Activated CD8-positive, alpha-beta T cell treated with anti-CD3 and anti-CD28 coated beads, Interleukin-2, amount 10 ng/mL, durations not matched to agents 7 days and 5 days (primary cell): ENCODE measurements around the gene ADAMTS1. TPM values are rescaled to one million over a fixed set of nuclear protein-coding genes. Genes with fewer than 3 reads are reported as not detected.
A peak's percentile ranks its signal among the peaks of the same experiment; 100 is the strongest.

Source experiments
- ATAC-seq: fragments of 150-1000 bp; cut with Tn5 transposase; one replicate; pipeline ENCODE4 v1.10.0; 2021; ENCODE audit warnings: moderate library complexity
- CTCF ChIA-PET: fragments of 350-600 bp; sonication (Branson Sonifier 250); formaldehyde crosslinking; loops from one replicate; lab custom pipeline; 2021; ENCODE audit warnings: antibody characterized with exemption; lab: Charles Lee
- POLR2A ChIA-PET: fragments of 350-600 bp; sonication (Branson Sonifier 250); formaldehyde crosslinking; loops from one replicate; lab custom pipeline; 2021; ENCODE audit warnings: antibody characterized with exemption; lab: Charles Lee
- DNase-seq: peaks from one replicate; pipeline ENCODE4 v3.0.0-alpha.2; 2020
- H3K27ac Mint-ChIP-seq: one replicate; pipeline ENCODE4 v1.8.0; 2021; ENCODE audit warnings: mild to moderate bottlenecking, mixed read lengths
- H3K27me3 Mint-ChIP-seq: one replicate; pipeline ENCODE4 v1.8.0; 2021; ENCODE audit warnings: low read depth, mixed read lengths
- H3K36me3 Mint-ChIP-seq: one replicate; pipeline ENCODE4 v1.8.0; 2021; ENCODE audit warnings: low read depth, mixed read lengths
- H3K4me1 Mint-ChIP-seq: one replicate; pipeline ENCODE4 v1.8.0; 2021; ENCODE audit warnings: low read depth, mixed read lengths
- H3K4me3 Mint-ChIP-seq: one replicate; pipeline ENCODE4 v1.8.0; 2021; ENCODE audit warnings: mild to moderate bottlenecking, mixed read lengths
- H3K9me3 Mint-ChIP-seq: one replicate; pipeline ENCODE4 v1.8.0; 2022; ENCODE audit warnings: mixed read lengths; ENCODE audit not compliant: insufficient read depth
- total RNA-seq, 2 experiments: library from RNA; stranded (reverse); gene quantifications; one replicate each; pipeline ENCODE4 v1.2.3, GENCODE V29; 2021

ADAMTS1 gene
- total RNA-seq, 2 experiments from 2014 or later = 0.99 to 1.4 TPM

DNA sequence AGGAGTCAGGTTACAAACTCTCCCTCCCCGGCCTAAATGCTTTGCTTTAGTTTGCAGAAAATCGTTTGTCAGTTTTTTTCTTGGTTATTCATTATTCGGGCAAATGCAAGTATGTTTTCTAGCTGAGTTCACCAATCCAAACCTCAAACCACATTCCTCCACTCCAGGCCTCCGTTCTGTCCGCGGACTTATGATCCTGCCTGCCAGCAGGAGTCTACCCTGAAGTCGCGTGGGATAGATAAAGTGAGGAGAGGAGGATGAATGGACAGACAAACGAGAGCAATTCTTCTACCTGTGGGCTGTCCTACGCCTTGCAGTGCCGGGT is 1.3 kb downstream of the ADAMTS1 start:
- DNase-seq (no peak), ATAC-seq (peak; percentile 28)
- H3K4me3 Mint-ChIP-seq = peak overlapping the region; percentile 70
- ChIA-PET POLR2A (no interaction called here), CTCF (interaction anchor here (1.0 to 2.0 kb wide), 2 partner anchors 11 to 1988 kb away, joined by 3 to 4 read pairs; no protein-coding TSS in a partner anchor)
- H3K4me1 Mint-ChIP-seq = peaks cover 48% of the 10 kb centered on the region
- peaks cover 10% of the 10 kb centered on the region for H3K36me3 Mint-ChIP-seq
- peak overlapping the region; percentile 71 for H3K27ac Mint-ChIP-seq
- H3K9me3 Mint-ChIP-seq = no peaks in the 10 kb centered on the region
- H3K27me3 Mint-ChIP-seq = peaks cover 63% of the 10 kb centered on the region

DNA sequence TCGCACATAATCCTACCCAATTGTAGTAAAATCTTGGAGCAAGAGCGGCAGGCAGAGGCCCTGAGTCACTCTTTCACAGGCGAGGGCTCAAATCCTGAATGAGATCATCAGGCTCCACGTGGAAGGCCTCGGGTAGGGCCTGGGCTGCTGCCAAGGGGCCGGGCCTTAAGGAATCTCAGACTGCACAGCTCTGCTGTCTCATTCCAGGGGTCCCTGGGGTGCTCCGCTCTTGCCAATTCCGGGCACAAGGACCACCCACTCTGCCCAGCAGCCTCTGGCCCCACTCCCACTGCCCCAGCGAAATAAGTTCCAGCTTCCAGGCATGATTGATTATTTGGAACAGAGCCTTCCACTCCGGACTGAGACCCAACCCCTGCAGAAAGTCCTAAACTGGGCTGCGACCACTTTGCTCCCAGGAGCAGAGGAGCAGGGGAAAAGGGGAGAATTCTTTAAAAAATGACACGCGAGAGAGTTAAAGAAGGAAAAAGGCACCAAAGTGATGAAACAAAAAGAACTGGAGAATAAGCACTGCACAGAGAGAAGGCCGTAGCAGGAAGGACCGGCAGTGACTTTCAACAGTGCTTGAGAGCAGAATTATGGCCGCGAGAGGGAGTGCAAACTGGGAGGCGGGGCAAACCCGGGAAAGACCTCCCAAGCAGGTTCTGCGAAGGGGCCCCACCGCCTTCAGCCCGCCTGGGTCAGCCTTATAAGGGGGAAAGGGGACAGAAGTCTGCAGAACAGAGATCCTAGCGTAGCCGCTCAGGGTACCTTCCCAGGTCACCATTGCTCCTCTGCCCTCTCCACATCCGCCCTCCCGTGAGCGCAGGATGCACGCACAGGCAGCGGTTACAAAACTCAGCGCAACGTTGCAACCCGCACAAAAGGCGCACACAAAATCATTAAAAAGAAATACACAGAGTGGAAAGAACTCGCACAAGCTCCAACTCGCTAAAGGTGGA is 2.0 kb downstream of the ADAMTS1 start:
- H3K27ac Mint-ChIP-seq = peak overlapping the region; percentile 71
- H3K9me3 Mint-ChIP-seq = no peaks in the 10 kb centered on the region
- H3K4me3 Mint-ChIP-seq = peak overlapping the region; percentile 70
- DNase-seq (peak; percentile 53), ATAC-seq (peak; percentile 64)
- peaks cover 10% of the 10 kb centered on the region for H3K36me3 Mint-ChIP-seq
- peaks cover 60% of the 10 kb centered on the region for H3K27me3 Mint-ChIP-seq
- peaks cover 48% of the 10 kb centered on the region for H3K4me1 Mint-ChIP-seq
- POLR2A ChIA-PET = no interaction called here
- CTCF ChIA-PET = interaction anchor here (2.0 kb wide), 1 partner anchor 11 kb away, joined by 4 read pairs; no protein-coding TSS in a partner anchor

DNA sequence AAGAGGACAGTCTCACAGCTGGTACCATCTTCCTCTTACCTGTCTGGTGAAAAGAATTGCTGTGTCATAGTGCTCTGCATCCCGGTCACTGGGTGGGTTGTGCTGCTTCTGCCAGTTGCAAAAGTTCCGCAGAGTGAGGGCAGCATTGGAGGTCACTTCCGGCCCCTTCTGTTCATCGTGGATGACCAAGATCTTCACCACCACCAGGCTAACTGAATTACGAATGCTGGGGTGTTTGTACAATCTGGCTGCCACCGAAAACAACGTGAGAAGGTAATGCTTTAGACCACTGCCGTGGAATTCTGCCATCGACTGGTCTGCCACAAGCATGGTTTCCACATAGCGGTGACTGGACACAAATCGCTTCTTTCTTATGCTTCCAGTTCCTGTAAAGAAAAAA is 2.9 kb downstream of the ADAMTS1 start:
- H3K36me3 Mint-ChIP-seq = peaks cover 10% of the 10 kb centered on the region
- DNase-seq = no peak
- POLR2A ChIA-PET = no interaction called here
- no peak for ATAC-seq
- H3K4me1 Mint-ChIP-seq = peaks cover 48% of the 10 kb centered on the region
- H3K9me3 Mint-ChIP-seq = no peaks in the 10 kb centered on the region
- no peak overlapping the region for H3K27ac Mint-ChIP-seq
- peak overlapping the region; percentile 70 for H3K4me3 Mint-ChIP-seq
- CTCF ChIA-PET = no interaction called here
- peaks cover 52% of the 10 kb centered on the region for H3K27me3 Mint-ChIP-seq

DNA sequence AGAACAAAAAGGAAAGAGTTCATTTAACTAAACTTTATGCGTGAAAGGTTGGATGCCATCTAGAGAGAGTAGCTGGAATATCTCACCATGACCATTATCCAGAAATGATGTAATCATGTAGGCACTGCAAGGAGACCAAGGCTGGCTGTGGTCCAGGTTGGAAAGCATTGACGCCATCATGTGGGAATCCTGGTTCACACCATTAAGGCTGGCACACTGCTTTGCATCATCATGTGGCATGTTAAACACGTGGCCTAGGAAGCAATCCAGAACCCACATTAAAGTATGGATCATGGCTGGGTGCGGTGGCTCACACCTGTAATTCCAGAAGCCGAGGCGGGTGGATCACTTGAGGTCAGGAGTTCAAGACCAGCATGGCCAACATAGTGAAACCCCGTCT is 4.3 kb downstream of the ADAMTS1 start:
- Mint-ChIP-seq H3K4me1 (peaks cover 35% of the 10 kb centered on the region), H3K27me3 (peaks cover 38% of the 10 kb centered on the region), H3K36me3 (peaks cover 10% of the 10 kb centered on the region), H3K4me3 (no peak overlapping the region), H3K9me3 (no peaks in the 10 kb centered on the region), H3K27ac (no peak overlapping the region)
- no peak for DNase-seq
- CTCF ChIA-PET = no interaction called here
- POLR2A ChIA-PET = no interaction called here
- ATAC-seq = no peak

DNA sequence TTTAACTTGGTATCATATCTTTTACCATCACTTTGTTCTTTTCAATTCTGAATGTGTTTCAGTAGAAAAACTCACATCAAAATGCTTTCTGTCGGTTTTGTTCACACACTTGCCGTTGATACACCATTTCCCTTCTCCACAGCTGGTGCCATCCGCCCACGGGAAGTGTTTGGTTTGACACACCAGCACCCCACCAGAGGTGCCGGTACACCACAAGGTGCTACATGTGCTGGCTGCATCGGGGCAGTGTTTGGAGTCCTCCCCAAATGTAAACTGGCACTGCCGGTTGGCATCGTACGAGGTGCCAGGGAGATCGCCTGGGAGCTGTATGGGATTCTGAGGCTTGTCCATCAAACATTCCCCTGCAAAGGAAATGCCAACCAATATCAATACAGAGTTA is 5.0 kb downstream of the ADAMTS1 start:
- Mint-ChIP-seq H3K4me1 (peaks cover 33% of the 10 kb centered on the region), H3K27me3 (peaks cover 34% of the 10 kb centered on the region), H3K9me3 (no peaks in the 10 kb centered on the region), H3K36me3 (peaks cover 10% of the 10 kb centered on the region), H3K4me3 (no peak overlapping the region), H3K27ac (no peak overlapping the region)
- no peak for ATAC-seq
- CTCF ChIA-PET = no interaction called here
- DNase-seq = peak; percentile 34
- POLR2A ChIA-PET = no interaction called here

DNA sequence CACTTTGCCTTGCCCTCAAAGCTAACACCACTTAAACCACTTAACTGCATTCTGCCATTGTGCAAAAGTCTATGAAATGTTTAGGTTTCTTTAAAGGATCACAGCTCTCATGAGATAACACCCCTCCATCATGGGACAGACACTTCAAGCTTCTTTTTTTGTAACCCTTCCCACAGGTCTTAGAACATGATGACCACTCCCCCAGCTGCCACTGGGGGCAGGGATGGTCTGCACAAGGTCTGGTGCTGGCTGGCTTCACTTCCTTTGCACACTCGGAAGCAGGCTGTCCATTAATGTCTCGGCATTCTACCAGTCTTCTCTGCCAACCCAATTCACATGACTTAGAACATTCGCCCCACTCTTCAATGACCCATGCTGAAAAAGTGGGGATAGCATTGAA is 7.7 kb downstream of the ADAMTS1 start:
- no peak overlapping the region for H3K4me3 Mint-ChIP-seq
- peaks cover 12% of the 10 kb centered on the region for H3K27me3 Mint-ChIP-seq
- peaks cover 38% of the 10 kb centered on the region for H3K4me1 Mint-ChIP-seq
- ChIA-PET CTCF (no interaction called here), POLR2A (no interaction called here)
- no peaks in the 10 kb centered on the region for H3K9me3 Mint-ChIP-seq
- peaks cover 10% of the 10 kb centered on the region for H3K36me3 Mint-ChIP-seq
- no peak overlapping the region for H3K27ac Mint-ChIP-seq
- DNase-seq = no peak
- ATAC-seq = no peak

DNA sequence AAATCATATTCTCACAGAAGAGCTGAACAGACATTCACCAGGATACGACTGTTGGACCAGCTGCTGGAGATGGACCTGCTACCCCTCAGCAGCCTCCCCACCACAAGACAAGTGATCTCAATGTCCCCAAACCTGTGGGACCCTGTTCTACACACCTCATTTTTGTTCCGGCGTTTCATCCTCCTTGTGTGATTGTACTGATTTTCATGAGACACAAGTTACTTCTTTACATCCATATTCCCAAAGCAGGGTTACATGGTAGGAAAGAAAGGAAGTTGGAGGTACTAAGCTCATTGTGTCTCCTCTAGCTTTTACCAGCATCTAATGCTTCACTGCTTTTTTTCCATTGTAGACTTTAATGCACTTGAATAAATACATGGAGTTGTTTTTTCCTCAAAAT is 8.7 kb downstream of the ADAMTS1 start:
- peaks cover 47% of the 10 kb centered on the region for H3K4me1 Mint-ChIP-seq
- no peak overlapping the region for H3K4me3 Mint-ChIP-seq
- ChIA-PET POLR2A (no interaction called here), CTCF (no interaction called here)
- H3K9me3 Mint-ChIP-seq = no peaks in the 10 kb centered on the region
- H3K27me3 Mint-ChIP-seq = peaks cover 10% of the 10 kb centered on the region
- no peak for ATAC-seq
- no peak overlapping the region for H3K27ac Mint-ChIP-seq
- DNase-seq = no peak
- H3K36me3 Mint-ChIP-seq = peaks cover 10% of the 10 kb centered on the region

DNA sequence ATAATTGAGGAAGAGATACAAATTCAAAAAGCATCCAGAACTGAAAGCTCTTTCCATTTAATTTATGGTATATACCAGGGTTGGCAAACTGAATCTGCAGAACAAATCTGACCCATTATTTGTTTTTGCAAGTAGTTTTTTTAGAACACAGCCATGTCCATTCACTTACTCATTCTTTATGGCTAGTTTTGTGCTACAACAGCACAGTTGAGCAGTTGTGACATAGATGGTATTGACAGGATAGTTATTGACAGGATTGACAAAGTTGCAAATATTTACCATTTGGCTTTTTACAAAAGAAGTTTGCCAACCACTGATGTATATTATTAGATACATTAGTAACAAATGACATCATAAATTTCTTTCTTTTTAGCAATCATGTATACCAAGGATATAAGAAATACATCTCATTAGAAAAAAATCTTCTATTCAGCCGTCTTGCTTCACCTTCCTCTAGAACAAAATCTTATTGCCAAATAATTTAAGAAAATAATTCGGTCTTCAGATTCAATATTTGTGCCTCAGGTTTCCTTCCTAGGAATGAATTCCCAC is 9.4 kb downstream of the ADAMTS1 start:
- no peak for ATAC-seq
- Mint-ChIP-seq H3K9me3 (no peaks in the 10 kb centered on the region), H3K36me3 (peaks cover 9% of the 10 kb centered on the region), H3K4me3 (no peak overlapping the region), H3K4me1 (peaks cover 50% of the 10 kb centered on the region), H3K27ac (no peak overlapping the region), H3K27me3 (peaks cover 8% of the 10 kb centered on the region)
- POLR2A ChIA-PET = no interaction called here
- no peak for DNase-seq
- CTCF ChIA-PET = no interaction called here

DNA sequence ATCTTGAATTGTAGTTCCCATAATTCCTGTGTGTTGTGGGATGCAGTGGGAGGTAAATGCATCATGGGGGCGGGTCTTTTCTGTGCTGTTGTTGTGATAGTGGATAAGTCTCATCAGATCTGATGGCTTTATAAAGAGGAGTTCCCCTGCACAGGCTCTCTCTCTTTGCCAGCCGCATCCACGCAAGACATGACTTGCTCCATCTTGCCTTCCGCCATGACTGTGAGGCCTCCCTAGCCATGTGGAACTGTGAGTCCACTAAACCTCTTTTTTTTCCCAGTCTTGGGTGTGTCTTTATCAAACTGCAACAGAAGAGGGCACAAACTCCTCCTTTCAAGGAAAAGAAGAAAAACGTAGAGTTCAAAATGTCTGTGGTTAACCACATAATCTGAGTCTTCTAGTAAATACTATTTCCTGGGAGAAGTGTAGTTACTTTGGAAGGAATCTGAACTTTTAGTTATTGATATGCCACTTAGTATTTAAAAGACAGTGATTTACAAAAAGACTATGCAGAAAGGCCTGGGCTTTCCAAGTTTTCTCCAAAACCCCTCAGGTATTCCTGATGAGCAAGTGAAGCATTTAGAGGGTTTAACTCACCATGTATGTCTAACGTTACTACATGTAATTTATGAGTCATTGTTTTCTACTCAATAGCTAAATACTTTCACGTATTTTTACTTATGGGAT is 10.0 kb downstream of the ADAMTS1 start:
- ChIA-PET CTCF (no interaction called here), POLR2A (no interaction called here)
- H3K4me1 Mint-ChIP-seq = peaks cover 43% of the 10 kb centered on the region
- DNase-seq (no peak), ATAC-seq (no peak)
- no peak overlapping the region for H3K4me3 Mint-ChIP-seq
- no peak overlapping the region for H3K27ac Mint-ChIP-seq
- no peaks in the 10 kb centered on the region for H3K9me3 Mint-ChIP-seq
- H3K27me3 Mint-ChIP-seq = peaks cover 5% of the 10 kb centered on the region
- H3K36me3 Mint-ChIP-seq = peaks cover 3% of the 10 kb centered on the region

DNA sequence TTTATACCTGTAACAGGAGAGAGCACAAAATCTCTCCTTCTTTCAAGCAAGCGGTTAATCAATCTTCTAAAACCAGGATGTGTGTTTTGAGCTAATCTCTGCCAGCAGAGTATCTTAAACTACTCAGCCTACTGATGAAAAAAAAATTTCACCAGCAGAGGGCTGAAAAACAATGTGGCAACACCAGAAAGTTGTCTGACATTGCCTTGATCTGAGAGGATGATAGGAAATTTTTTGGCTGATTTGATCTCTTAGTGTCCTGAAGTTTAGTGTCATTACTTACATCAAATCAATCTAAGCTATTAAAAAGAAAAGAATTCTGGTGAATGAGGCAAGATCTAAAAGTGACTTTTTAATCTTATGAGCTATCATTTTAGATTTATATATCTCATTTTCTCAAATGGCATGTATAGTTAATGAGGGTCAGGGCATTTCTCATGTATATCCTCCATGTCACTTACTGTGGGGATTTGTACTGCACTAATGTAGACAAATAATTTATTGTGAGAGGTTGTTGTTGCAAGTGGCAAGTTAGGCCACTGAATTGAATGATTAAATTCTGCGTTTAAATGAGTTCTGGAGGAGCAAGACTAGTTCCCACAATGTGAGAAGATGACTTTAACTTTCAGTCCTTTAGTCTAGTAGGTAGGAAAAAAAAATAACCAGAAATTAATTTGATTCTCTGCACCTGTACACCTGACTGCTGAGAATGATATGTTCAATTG is 10.9 kb downstream of the ADAMTS1 start:
- Mint-ChIP-seq H3K36me3 (no peaks in the 10 kb centered on the region), H3K4me3 (no peak overlapping the region), H3K4me1 (peaks cover 38% of the 10 kb centered on the region), H3K27ac (no peak overlapping the region), H3K9me3 (no peaks in the 10 kb centered on the region), H3K27me3 (peaks cover 2% of the 10 kb centered on the region)
- POLR2A ChIA-PET = no interaction called here
- DNase-seq = no peak
- ATAC-seq = no peak
- CTCF ChIA-PET = interaction anchor here (0.6 kb wide), 2 partner anchors 276 to 1656 kb away, joined by 3 to 4 read pairs; no protein-coding TSS in a partner anchor

DNA sequence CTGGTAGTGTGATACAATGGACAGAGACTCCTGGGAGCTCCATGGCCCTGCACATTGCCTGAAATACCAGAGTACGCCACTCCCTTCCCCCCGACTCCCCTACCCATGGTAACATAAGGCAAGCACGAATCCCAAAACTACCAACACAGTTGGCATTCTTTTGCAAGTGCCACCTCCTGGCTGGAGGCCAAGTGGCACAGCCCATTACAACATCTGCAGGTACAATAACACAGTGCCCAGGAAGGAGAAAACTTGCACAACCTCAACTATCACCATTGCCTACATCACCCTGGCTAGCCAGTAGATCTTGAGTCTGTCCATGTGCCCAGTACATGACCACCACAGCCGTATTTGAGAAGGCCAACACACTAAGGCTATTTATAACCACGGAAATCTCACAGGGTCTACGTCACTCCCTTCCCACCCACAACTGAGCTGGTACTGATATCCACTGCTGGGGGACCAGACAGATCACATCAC is 11.7 kb downstream of the ADAMTS1 start:
- DNase-seq (no peak), ATAC-seq (no peak)
- Mint-ChIP-seq H3K4me1 (peaks cover 38% of the 10 kb centered on the region), H3K36me3 (no peaks in the 10 kb centered on the region), H3K4me3 (no peak overlapping the region), H3K27ac (no peak overlapping the region), H3K9me3 (no peaks in the 10 kb centered on the region), H3K27me3 (peaks cover 2% of the 10 kb centered on the region)
- ChIA-PET POLR2A (no interaction called here), CTCF (interaction anchor here (0.6 to 1.5 kb wide), 2 partner anchors 11 to 1657 kb away, joined by 3 to 4 read pairs; partner anchors contain the start of gene ADAMTS1)
